Measurements from ENCODE around the gene IGFL3. TPM values are rescaled to one million over a fixed set of nuclear protein-coding genes. Genes with fewer than 3 reads are reported as not detected.

Gene IGFL3
- total RNA-seq, 1 experiment from 2014 or later: 0.96 TPM

GRCh38 chr19:46126086-46126580 is 1.6 kb upstream of the IGFL3 start:
- Histone ChIP-seq H3K36me3 (ENCODE audit: low read depth) (no peaks in the 10 kb centered on the region), H3K27me3 (ENCODE audit: insufficient read depth, low read depth) (no peaks in the 10 kb centered on the region), H4K20me1 (ENCODE audit: insufficient read depth) (no peaks in the 10 kb centered on the region), H3K4me3 (no peak overlapping the region), H3K9me3 (ENCODE audit: insufficient read depth, low read depth) (no peaks in the 10 kb centered on the region), H2AFZ (no peak overlapping the region), H3K79me2 (ENCODE audit: low read depth) (no peaks in the 10 kb centered on the region), H3K4me2 (no peak overlapping the region), H3K27ac (no peak overlapping the region), H3F3A (ENCODE audit: insufficient read depth, low read depth) (no peaks in the 10 kb centered on the region), H3K4me1 (replicated peaks; ENCODE audit: insufficient read depth) (no peaks in the 10 kb centered on the region), H3K9me2 (ENCODE audit: insufficient read depth) (no peaks in the 10 kb centered on the region)
- TF ChIP-seq EZH2 (IDR thresholded peaks at IDR 0.05; ENCODE audit: low read depth): no peak
- TF ChIP-seq CTCF (conservative IDR thresholded peaks at IDR 0.05): no peak
- BruUV-seq (replicated peaks): no TSS peak
- POLR2A ChIA-PET (ENCODE audit: unreplicated experiment): no interaction called here
- intact Hi-C loops (cut with micrococcal nuclease; ENCODE audit: unreplicated experiment): no loop called here
- CTCF ChIA-PET: interaction anchor here (0.6 kb wide), 1 partner anchor 10 kb away, joined by 3 read pairs; no protein-coding TSS in a partner anchor
- no peak for DNase-seq

- intact Hi-C loops (cut with micrococcal nuclease; ENCODE audit: unreplicated experiment): no loop called here
- no peaks in the 10 kb centered on the region for H3K36me3 ChIP-seq (ENCODE audit: low read depth)
- no peak for TF ChIP-seq EZH2 (IDR thresholded peaks at IDR 0.05; ENCODE audit: low read depth)
- no peak for TF ChIP-seq CTCF (conservative IDR thresholded peaks at IDR 0.05)
- H3K4me1 ChIP-seq (replicated peaks; ENCODE audit: insufficient read depth): no peaks in the 10 kb centered on the region
- H4K20me1 ChIP-seq (ENCODE audit: insufficient read depth): no peaks in the 10 kb centered on the region
- no peak overlapping the region for H2AFZ ChIP-seq
- H3K27ac ChIP-seq: no peak overlapping the region
- no peak overlapping the region for H3K4me3 ChIP-seq
- H3K4me2 ChIP-seq: no peak overlapping the region
- no peaks in the 10 kb centered on the region for H3K27me3 ChIP-seq (ENCODE audit: insufficient read depth, low read depth)
- H3K79me2 ChIP-seq (ENCODE audit: low read depth): no peaks in the 10 kb centered on the region
- BruUV-seq (replicated peaks): no TSS peak
- H3K9me2 ChIP-seq (ENCODE audit: insufficient read depth): no peaks in the 10 kb centered on the region
- no peaks in the 10 kb centered on the region for H3K9me3 ChIP-seq (ENCODE audit: insufficient read depth, low read depth)
- POLR2A ChIA-PET (ENCODE audit: unreplicated experiment): interaction anchor here (0.5 kb wide), 1 partner anchor 40 kb away, joined by 6 read pairs; no protein-coding TSS in a partner anchor
- no peak for DNase-seq
- CTCF ChIA-PET: no interaction called here
- H3F3A ChIP-seq (ENCODE audit: insufficient read depth, low read depth): no peaks in the 10 kb centered on the region
Measured at GRCh38 chr19:46125447-46125846, 959 bp upstream of the IGFL3 start.

- Histone ChIP-seq H3K4me1 (replicated peaks; ENCODE audit: insufficient read depth) (peaks cover 46% of the 10 kb centered on the region), H3K9me3 (ENCODE audit: insufficient read depth, low read depth) (no peaks in the 10 kb centered on the region), H3K27me3 (ENCODE audit: insufficient read depth, low read depth) (no peaks in the 10 kb centered on the region), H3F3A (ENCODE audit: insufficient read depth, low read depth) (peaks cover 29% of the 10 kb centered on the region; the same call in 1 of the 2 replicates), H3K36me3 (ENCODE audit: low read depth) (no peaks in the 10 kb centered on the region), H3K9me2 (ENCODE audit: insufficient read depth) (no peaks in the 10 kb centered on the region), H3K4me3 (no peak overlapping the region), H2AFZ (peak overlapping the region; percentile 4; the same call in 1 of the 2 replicates), H4K20me1 (ENCODE audit: insufficient read depth) (no peaks in the 10 kb centered on the region), H3K27ac (peak overlapping the region; percentile 28; the same call in 1 of the 2 replicates), H3K79me2 (ENCODE audit: low read depth) (no peaks in the 10 kb centered on the region), H3K4me2 (peak overlapping the region; percentile 47)
- BruUV-seq (replicated peaks): no TSS peak
- TF ChIP-seq EZH2 (IDR thresholded peaks at IDR 0.05; ENCODE audit: low read depth) (no peak), CTCF (conservative IDR thresholded peaks at IDR 0.05) (no peak)
- ChIA-PET POLR2A (ENCODE audit: unreplicated experiment) (interaction anchor here (0.6 kb wide), 1 partner anchor 69 kb away, joined by 5 read pairs; no protein-coding TSS in a partner anchor), CTCF (interaction anchor here (0.5 kb wide), 1 partner anchor 858 kb away, joined by 4 read pairs; no protein-coding TSS in a partner anchor)
- peak; percentile 34 to 79 for DNase-seq
- intact Hi-C loops (cut with micrococcal nuclease; ENCODE audit: unreplicated experiment): no loop called here
Measured at GRCh38 chr19:46118136-46118535, 6.4 kb downstream of the IGFL3 start.

All from PC-9 (cell line).